HG03064 (cell line): ENCODE measurements around the gene NUCB2.

Source experiments
- ATAC-seq: cut with Tn5 transposase; IDR thresholded peaks from one replicate; pipeline ENCODE4 v1.9.1; 2021; ENCODE audit warnings: low read depth; ENCODE audit not compliant: unreplicated experiment

The NUCB2 gene

GRCh38 chr11:17328871-17329494, 52.4 kb downstream of the NUCB2 start:
- ATAC-seq, result no peak

- ATAC-seq, result no peak
Measured at GRCh38 chr11:17331669-17332068, 55.1 kb downstream of the NUCB2 start.

DNA sequence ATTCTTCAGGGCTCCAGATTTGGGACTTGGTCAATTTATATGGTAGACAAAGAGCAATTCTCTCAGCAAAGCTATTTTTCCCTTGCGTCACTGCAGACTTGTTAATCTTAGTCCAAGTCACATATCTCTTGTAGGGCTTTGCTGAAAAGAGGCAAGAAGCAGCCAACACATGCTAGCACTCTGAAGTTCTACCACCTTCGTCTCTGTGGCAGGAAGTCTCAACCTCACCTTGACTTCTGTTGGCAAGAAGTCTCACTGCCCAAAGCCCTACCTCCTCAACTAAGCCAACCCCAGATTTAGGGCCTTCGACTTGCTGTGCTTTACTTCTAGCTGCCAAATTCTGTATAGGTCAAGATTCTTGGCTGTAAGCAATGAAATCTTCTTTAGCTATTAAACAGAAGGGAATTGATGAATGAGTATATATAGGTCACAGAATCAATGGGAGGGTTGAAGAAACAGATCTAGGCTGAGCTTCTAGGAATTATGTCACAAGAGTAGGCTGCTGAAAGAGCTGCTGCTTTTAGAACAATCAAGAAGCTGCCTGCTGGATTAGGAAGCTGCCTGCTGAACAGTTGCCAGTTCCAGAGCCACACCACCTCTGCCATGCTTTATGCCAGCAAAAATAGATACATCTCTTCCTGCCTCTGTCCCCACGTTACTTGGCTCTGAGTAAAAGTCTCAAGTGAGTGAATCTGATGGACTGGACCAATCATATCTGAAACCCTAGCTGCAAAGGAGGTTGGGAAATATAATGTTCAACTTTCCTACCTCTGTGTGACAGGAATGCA, 57.5 kb downstream of the NUCB2 start:
- ATAC-seq, result no peak

- no peak for ATAC-seq
Measured at GRCh38 chr11:17343257-17343656, 66.7 kb downstream of the NUCB2 start.

DNA sequence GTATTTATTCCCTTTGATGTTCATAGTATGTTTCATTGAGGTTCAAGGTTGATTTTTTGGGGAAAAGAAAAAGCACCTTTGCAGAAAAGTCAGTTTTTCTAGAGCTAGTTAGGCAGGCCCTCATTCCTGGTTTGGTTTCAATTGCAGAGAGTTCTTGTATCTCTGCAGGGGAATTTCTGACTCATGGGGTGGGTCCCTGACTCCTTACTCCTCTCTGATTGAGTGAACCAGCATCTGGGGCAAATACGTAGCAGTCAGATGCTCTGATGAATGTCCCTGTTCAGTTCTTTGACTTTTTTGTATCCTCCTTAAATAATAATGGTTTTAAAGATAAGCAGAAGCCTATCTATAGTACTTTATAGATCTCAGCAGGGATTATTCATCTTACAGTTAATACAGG, 67.4 kb downstream of the NUCB2 start:
- ATAC-seq, result no peak

DNA sequence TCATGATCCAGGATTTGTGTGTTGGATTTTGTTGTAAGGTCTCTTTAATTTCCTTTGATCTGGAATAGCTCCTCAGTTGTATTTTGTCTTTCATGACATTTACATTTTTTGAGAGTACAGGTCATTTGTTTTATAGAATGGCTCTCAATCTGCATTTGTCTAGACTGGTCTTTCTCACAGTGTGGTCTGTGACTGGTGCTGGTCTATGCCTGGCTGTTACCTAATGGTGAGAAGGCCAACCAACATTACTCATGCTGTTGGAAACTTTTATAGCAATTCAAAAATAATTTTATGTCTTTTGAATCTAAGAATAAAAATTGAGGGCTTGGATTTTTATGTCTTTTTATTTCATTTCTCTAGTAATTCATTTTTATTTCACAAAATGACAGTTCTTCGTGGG, 71.1 kb downstream of the NUCB2 start:
- ATAC-seq, result no peak

DNA sequence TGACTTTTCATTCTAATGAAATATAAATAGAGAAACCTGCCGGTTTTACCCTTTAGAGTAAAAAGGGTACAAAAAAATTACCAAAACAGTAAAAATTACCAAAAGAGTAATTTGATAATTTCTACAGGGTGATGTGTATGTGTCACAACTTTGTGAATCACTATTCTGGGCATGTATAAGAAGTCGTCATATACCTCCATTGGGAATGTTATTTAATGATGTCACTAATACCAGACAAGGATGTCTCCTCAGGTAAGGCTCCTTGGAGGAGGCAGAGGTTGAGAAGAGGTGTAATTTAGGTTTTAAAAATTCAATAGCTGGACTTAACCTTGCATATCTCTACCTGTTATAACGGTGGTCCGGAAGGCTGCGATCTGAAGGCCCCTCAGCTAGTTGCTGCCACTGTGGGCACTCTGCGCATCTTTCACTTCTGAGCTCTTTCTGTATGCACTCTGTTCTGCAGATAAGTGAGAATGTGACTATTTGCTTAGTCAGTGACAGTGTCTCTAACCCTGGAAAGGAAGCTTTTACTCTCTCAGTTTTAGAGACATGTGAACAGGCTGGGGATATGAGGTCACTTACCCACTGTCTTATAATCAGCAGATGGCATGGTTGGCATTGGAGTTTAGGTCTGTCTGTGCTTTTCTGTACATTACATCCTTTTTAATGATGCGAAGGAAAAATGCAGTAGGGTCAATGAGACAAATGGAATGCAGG, 74.1 kb downstream of the NUCB2 start:
- ATAC-seq, result no peak

GRCh38 chr11:17351172-17351509, 74.6 kb downstream of the NUCB2 start:
- ATAC-seq, result no peak

DNA sequence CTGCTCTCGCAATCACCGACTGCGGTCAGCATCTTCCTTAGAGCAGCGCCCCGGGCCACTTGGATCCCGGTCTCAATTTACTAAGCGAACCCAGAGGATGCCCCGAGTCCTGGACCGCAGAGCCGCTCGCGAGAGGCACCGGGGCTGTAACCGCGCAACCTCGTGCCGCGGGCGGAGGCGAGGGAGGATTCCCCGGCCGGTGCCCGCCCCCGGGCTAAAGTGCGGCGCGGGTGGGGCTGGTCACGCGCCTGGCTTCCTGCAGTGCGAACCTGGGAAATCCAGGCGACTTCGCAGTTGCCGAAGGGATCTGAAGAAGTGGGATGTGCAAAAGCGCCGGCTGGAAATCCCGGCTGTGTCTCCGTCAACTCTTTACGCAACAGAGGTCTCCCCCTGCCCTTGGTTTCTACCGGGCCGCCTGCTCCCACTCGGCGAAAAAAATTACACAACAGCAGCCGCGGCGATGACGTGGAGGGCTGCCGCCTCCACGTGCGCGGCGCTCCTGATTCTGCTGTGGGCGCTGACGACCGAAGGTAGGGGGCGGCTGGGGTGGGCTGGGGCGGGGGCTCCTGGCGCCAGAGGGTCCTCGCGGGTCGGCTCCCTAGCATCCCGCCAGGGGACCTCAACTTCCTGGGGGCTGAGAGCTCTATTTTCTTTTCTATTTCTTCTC, 75.1 kb downstream of the NUCB2 start, which contains the start of gene NCR3LG1:
NCR3LG1 (plus strand) TSS at position 291 of the 667 bp plus-strand sequence; CDS start at position 461, 170 bp downstream.
- ATAC-seq, result no peak

DNA sequence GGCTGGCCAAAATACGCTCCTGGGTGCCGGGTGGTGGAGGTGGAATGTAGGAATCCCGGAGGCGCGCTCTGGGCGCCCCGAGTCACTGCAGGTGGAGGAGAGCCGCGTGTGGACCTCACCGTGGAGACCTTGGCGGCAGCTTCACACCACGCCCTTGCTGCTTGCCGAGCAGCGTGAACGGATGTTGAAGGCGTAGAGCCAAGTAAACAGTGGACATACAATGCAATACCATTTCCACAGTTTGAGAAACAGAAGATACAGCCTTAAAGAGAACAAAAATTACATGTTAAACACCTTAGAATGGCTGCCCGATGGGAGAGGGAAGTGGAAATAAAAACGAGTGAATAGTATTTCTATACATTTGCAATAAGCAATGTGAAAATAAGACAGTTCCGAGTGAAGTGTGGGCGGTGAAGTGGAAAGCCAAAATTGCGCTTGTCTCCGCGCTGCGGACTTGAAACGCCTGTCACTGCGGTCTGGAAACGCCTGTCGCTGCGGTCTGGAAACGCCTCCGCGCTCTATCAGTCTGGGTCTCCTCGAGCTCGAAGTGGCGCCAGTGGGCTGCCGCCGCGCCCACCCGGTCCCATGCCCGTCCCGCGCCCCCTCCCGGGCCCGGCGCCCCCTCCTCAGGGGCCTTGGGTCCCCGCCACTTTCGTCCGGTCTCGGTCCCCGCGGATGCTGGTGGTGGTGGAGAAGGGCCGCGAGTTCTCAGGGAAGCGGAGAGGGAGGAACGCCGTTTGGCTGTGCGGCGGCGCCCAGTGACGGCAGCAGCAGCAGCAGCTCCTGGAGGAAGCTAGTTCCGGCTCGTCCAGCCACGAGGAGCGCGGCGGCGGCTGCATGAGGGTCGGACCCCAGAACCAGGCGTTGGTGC, 76.6 kb downstream of the NUCB2 start:
- ATAC-seq, result no peak

DNA sequence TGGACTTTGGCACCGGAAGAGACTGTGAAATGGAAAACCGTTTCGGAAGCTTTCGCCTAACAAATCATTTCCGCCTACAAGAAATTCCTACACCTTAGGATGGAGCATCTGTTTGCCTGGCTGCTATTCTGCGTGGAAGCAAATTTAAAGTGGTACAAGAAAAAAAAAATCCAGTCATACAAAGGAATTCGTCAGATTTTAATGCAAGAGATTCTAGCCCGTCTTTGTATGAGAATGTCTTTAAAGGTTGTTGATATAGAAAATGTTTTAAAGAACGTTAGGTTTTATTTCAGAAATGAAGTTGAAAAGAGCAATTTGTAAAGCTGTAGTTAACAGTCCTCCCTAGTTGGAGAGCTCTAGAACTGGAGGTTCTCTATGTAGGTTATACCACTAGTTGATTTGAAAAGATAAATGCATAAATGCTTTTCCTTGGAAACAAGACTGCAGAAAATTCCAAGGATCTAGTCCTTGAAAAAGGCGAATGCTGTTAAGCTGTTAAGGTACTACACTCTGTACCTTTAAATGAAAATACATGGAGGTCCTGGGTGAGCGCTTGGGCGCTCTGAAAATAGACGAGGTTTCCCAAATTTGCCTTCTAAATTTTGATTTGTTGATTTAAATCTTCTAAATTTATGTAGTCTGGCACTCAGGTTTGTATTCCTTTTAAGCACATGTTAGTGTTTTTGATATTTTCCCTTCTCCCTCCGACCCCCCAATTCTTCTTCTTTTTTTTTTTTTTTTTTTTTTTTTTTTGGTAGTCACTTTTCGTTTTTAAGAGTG, 77.5 kb downstream of the NUCB2 start:
- ATAC-seq, result no peak

GRCh38 chr11:17354601-17354991, 78.1 kb downstream of the NUCB2 start:
- no peak for ATAC-seq

- no peak for ATAC-seq
Measured at GRCh38 chr11:17366495-17366894, 90.0 kb downstream of the NUCB2 start.

DNA sequence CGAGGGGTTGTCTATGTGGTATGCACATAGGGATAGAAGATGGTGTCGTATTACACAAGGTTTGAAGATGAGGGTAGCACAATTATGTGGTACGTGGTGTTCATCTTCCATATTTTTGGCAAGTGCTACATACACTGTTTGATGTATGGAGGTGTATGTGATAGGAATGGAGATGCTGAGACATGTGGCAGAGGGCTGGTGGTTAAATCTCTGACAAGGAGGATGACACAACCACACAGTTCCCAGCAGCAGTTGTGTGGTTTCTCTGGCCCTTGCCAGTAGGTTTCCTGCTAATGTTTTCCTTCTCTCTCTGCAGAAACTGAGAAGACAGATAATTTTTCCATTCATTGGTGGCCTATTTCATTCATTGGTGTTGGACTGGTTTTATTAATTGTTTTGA, 92.0 kb downstream of the NUCB2 start:
- no peak for ATAC-seq

- no peak for ATAC-seq
Measured at GRCh38 chr11:17369094-17369493, 92.6 kb downstream of the NUCB2 start.

GRCh38 chr11:17369684-17370243, 93.2 kb downstream of the NUCB2 start:
- no peak for ATAC-seq

- ATAC-seq, result no peak
Measured at GRCh38 chr11:17371614-17372013, 95.1 kb downstream of the NUCB2 start.

GRCh38 chr11:17375547-17375946, 99.0 kb downstream of the NUCB2 start:
- no peak for ATAC-seq

DNA sequence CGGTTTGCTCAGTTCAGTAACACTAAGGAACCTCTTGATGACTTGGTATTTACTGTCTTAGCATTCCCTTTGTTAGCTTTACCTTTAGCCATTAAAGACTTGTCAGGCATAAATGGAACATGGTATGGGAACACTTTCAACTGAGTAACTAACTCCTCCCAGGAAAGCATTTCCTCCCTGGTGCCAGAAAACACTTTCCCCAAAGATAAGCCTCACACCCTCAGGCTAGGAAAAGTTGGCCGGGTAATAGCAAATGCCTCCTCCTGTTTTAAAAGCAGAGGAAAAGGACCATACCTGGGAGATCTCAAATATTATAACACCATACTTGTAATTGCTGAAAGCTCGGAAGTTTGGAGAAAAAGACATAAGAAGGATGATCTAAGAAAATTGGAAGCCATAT, 100.0 kb downstream of the NUCB2 start:
- ATAC-seq, result no peak
